HUES48 (cell line): ENCODE data around the gene GUCY1A1.

Experiments used
- H3K27ac ChIP-seq: one replicate; pipeline ENCODE4 v1.7.0; 2013; ENCODE audit warnings: low read depth, low read length, inconsistent platforms
- H3K27me3 ChIP-seq: 2 replicates; pipeline ENCODE4 v1.6.1; 2013; ENCODE audit warnings: mild to moderate bottlenecking, low read length; ENCODE audit not compliant: control insufficient read depth, insufficient read depth
- H3K36me3 ChIP-seq: 2 replicates; pipeline ENCODE4 v1.6.1; 2013; ENCODE audit warnings: low read length; ENCODE audit not compliant: control insufficient read depth, insufficient read depth
- H3K4me1 ChIP-seq: 2 replicates; pipeline ENCODE4 v1.6.1; 2013; ENCODE audit warnings: mild to moderate bottlenecking, low read length; ENCODE audit not compliant: control insufficient read depth, insufficient read depth
- H3K4me3 ChIP-seq: 2 replicates; pipeline ENCODE4 v1.5.1; 2013; ENCODE audit warnings: mild to moderate bottlenecking, low read depth, low read length
- H3K9ac ChIP-seq: 2 replicates; pipeline ENCODE4 v1.6.1; 2013; ENCODE audit warnings: mild to moderate bottlenecking, low read depth, low read length, moderate library complexity
- H3K9me3 ChIP-seq: 2 replicates; pipeline ENCODE4 v1.6.1; 2013; ENCODE audit warnings: low read length; ENCODE audit not compliant: control insufficient read depth, insufficient read depth

Gene GUCY1A1

GRCh38 chr4:155693015-155693663 lies 26.5 kb downstream of the GUCY1A1 start:
- no peaks in the 10 kb centered on the region for H3K36me3 ChIP-seq
- H3K9ac ChIP-seq: no peak overlapping the region
- no peak overlapping the region for H3K4me3 ChIP-seq
- H3K27ac ChIP-seq: no peak overlapping the region
- H3K9me3 ChIP-seq: no peaks in the 10 kb centered on the region
- no peaks in the 10 kb centered on the region for H3K4me1 ChIP-seq
- H3K27me3 ChIP-seq: no peaks in the 10 kb centered on the region

DNA sequence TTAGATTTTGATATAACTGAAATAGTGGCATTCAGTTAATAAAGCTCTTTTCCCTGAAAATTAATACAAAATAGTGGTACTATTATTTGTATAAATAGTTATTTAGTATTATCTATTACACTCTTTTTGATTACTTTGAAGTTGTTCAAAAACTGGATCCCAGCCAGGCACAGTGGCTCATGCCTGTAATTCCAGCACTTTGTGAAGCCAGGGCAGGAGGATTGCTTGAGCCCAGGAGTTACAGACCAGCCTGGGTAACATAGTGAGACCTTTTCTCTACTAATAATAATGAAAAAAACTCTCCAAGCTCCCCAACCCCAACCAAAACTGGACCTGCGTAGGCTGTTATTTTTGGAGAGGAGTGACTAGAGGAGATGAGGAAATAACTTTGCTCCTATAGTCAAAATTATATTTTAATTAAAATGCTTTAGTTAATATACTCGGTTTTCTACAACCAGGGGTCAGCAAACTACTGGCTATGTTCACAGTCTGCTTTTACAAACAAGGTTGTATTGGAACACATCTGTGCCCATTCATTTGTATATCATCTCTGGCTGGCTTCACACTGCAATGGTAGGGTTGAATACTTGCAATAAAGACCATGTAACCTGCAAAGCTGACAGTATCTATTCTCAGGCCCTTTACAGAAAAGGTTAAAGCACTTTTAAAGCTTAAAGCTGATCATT lies 27.6 kb downstream of the GUCY1A1 start:
- Histone ChIP-seq H3K27ac (no peak overlapping the region), H3K27me3 (no peaks in the 10 kb centered on the region), H3K36me3 (no peaks in the 10 kb centered on the region), H3K4me3 (no peak overlapping the region), H3K4me1 (no peaks in the 10 kb centered on the region), H3K9ac (no peak overlapping the region), H3K9me3 (no peaks in the 10 kb centered on the region)

DNA sequence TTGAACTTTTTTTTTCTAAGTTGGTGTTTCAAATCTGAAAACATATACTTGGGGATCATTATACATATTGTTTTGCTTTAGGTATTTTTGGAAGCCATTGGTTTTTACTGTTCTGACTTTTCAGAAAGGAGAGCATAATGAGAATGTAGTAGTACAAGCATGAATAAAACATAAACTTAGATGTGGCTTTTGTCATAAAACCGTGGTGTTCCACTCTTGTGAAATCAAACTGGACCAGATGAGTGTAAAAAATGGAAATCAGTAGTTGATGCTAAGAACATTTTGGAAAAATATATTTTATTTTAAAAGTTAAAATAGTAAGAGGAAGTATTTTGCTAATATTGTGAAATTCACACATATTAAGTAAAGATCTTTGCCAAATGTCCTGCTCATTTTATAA lies 29.6 kb downstream of the GUCY1A1 start:
- no peak overlapping the region for H3K4me3 ChIP-seq
- no peak overlapping the region for H3K9ac ChIP-seq
- no peaks in the 10 kb centered on the region for H3K36me3 ChIP-seq
- no peaks in the 10 kb centered on the region for H3K27me3 ChIP-seq
- H3K27ac ChIP-seq: no peak overlapping the region
- no peaks in the 10 kb centered on the region for H3K4me1 ChIP-seq
- no peaks in the 10 kb centered on the region for H3K9me3 ChIP-seq

DNA sequence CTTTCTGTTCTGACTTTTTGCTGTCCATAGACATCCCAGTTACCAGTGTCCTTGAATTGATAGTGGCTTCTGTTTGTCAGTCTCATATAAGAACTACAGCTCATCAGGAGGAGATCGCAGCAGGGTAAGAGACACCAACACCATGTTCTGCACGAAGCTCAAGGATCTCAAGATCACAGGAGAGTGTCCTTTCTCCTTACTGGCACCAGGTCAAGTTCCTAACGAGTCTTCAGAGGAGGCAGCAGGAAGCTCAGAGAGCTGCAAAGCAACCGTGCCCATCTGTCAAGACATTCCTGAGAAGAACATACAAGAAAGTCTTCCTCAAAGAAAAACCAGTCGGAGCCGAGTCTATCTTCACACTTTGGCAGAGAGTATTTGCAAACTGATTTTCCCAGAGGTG lies 30.1 kb downstream of the GUCY1A1 start:
- no peaks in the 10 kb centered on the region for H3K27me3 ChIP-seq
- no peak overlapping the region for H3K9ac ChIP-seq
- H3K4me3 ChIP-seq: no peak overlapping the region
- H3K27ac ChIP-seq: no peak overlapping the region
- no peaks in the 10 kb centered on the region for H3K36me3 ChIP-seq
- no peaks in the 10 kb centered on the region for H3K9me3 ChIP-seq
- no peaks in the 10 kb centered on the region for H3K4me1 ChIP-seq

DNA sequence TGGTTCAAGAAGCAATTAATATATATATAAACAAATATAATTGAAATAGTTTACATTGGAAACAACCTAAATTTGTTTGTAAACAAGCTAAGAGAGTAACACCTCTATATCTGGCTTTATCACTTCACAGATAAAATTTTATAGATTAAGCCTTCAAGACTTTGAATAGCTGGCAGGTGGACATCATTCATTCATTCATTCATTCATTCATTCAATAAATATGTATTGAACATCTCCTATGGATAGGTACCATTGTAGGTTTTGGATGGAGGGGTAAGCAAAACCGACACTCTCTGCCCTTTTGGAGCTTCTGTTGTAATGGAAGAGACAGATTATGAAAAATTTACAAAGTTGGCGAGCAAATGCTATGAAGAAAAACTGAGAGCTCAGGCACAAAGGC lies 35.2 kb downstream of the GUCY1A1 start:
- Histone ChIP-seq H3K4me3 (no peak overlapping the region), H3K9me3 (no peaks in the 10 kb centered on the region), H3K9ac (no peak overlapping the region), H3K27ac (no peak overlapping the region), H3K4me1 (no peaks in the 10 kb centered on the region), H3K27me3 (no peaks in the 10 kb centered on the region), H3K36me3 (no peaks in the 10 kb centered on the region)

DNA sequence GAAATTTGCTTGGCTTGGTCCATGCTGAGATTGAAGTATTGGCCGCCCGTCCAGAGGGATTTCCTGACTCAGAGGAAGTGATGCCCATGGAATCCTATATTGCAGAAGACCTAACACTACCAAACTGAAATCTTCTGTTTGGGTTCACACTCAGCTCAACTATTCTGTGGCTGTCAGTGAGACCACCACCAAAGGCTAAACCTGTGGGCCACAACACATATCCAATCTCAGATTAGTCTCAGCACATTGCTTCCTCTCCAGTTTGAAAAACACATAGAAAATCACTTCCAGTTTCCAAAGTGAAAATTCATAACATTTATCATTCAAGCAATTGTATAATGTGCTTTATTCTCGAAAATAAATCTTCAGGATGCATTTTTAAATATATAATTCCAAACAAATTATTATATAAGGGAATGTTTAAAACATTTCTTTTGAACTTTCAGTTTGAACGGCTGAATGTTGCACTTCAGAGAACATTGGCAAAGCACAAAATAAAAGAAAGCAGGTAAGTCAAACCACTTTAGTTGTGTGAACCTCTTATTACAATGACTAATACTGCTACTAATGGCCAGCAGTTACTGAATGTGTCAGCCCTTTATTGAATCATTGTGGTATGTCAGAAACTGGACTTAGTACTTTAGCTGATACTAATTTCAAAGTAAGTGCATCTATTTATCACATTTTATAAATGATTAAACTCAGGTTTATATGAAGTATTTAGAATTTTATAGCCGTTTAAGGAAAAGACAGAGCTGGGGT lies 37.0 kb downstream of the GUCY1A1 start:
- Histone ChIP-seq H3K36me3 (no peaks in the 10 kb centered on the region), H3K27ac (no peak overlapping the region), H3K4me3 (no peak overlapping the region), H3K27me3 (no peaks in the 10 kb centered on the region), H3K9me3 (no peaks in the 10 kb centered on the region), H3K4me1 (no peaks in the 10 kb centered on the region), H3K9ac (no peak overlapping the region)

DNA sequence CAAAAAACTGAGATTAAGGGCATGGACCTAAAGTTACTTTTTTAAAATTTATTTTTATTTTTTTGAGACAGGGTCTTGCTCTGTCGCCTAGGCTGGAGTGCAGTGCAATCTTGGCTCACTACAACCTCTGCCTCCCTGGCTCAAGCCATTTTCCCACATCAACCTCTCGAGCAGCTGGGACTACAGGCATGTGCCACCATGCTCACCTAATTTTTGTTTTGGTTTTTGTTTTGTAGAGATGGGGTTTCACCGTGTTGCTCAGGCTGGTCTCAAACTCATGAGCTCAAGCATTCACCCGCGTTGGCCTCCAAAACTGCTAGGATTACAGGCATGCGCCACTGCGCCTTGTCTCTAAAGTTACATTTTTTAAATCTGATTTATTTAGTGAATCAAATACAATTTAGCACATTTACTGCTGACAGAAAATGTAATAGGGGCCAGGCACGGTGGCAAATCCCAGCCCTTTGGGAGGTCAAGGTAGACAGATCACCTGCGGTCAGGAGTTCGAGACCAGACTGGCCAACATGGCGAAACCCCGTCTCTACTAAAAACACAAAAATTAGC lies 38.3 kb downstream of the GUCY1A1 start:
- Histone ChIP-seq H3K9me3 (no peaks in the 10 kb centered on the region), H3K27ac (no peak overlapping the region), H3K27me3 (no peaks in the 10 kb centered on the region), H3K4me1 (no peaks in the 10 kb centered on the region), H3K4me3 (no peak overlapping the region), H3K36me3 (no peaks in the 10 kb centered on the region), H3K9ac (no peak overlapping the region)

GRCh38 chr4:155705664-155706063 lies 39.0 kb downstream of the GUCY1A1 start:
- no peaks in the 10 kb centered on the region for H3K27me3 ChIP-seq
- H3K36me3 ChIP-seq: no peaks in the 10 kb centered on the region

GRCh38 chr4:155706147-155706546 lies 39.5 kb downstream of the GUCY1A1 start:
- H3K4me1 ChIP-seq: no peaks in the 10 kb centered on the region
- no peak overlapping the region for H3K4me3 ChIP-seq
- H3K27me3 ChIP-seq: no peaks in the 10 kb centered on the region
- H3K9ac ChIP-seq: no peak overlapping the region
- H3K27ac ChIP-seq: no peak overlapping the region
- H3K36me3 ChIP-seq: no peaks in the 10 kb centered on the region
- H3K9me3 ChIP-seq: no peaks in the 10 kb centered on the region

More at GRCh38 chr4:155705664-155706063, 39.0 kb downstream of the GUCY1A1 start:
- no peaks in the 10 kb centered on the region for H3K4me1 ChIP-seq
- H3K27ac ChIP-seq: no peak overlapping the region
- no peak overlapping the region for H3K4me3 ChIP-seq
- H3K9me3 ChIP-seq: no peaks in the 10 kb centered on the region
- no peak overlapping the region for H3K9ac ChIP-seq

GRCh38 chr4:155707251-155707650 lies 40.6 kb downstream of the GUCY1A1 start:
- no peaks in the 10 kb centered on the region for H3K9me3 ChIP-seq
- H3K4me1 ChIP-seq: no peaks in the 10 kb centered on the region
- no peaks in the 10 kb centered on the region for H3K27me3 ChIP-seq
- H3K4me3 ChIP-seq: no peak overlapping the region
- no peaks in the 10 kb centered on the region for H3K36me3 ChIP-seq
- H3K9ac ChIP-seq: no peak overlapping the region
- H3K27ac ChIP-seq: no peak overlapping the region

DNA sequence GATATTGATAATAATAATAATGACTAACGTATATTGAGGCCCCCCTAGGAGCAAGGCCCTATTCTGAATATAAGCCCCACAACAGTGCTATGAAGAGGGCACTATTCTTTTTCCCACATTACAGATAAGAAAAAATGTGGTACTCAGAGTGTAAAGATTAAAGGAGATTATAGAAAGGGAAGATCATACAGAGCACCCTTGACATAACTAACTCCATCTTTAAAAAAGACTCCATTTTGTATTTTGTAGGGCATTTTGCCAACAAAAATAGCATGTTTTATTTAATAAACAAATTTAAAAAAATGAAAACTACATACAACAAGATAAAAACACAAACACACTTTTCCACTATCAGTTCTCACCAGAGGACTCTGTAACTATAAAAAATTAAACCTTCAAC lies 42.1 kb downstream of the GUCY1A1 start:
- H3K27me3 ChIP-seq: no peaks in the 10 kb centered on the region
- H3K4me3 ChIP-seq: no peak overlapping the region
- no peaks in the 10 kb centered on the region for H3K36me3 ChIP-seq
- no peak overlapping the region for H3K27ac ChIP-seq
- no peaks in the 10 kb centered on the region for H3K4me1 ChIP-seq
- no peak overlapping the region for H3K9ac ChIP-seq
- H3K9me3 ChIP-seq: no peaks in the 10 kb centered on the region
